HG03558 (cell line): ENCODE data around the gene FAM186B.

Source experiments
- ATAC-seq: cut with Tn5 transposase; IDR thresholded peaks from one replicate; pipeline ENCODE4 v1.9.1; 2021; ENCODE audit warnings: moderate number of reproducible peaks; ENCODE audit not compliant: unreplicated experiment; ENCODE audit errors: extremely low read depth

Gene FAM186B

GRCh38 chr12:49577589-49578315 lies 27.7 kb downstream of the FAM186B start:
- ATAC-seq: no peak

DNA sequence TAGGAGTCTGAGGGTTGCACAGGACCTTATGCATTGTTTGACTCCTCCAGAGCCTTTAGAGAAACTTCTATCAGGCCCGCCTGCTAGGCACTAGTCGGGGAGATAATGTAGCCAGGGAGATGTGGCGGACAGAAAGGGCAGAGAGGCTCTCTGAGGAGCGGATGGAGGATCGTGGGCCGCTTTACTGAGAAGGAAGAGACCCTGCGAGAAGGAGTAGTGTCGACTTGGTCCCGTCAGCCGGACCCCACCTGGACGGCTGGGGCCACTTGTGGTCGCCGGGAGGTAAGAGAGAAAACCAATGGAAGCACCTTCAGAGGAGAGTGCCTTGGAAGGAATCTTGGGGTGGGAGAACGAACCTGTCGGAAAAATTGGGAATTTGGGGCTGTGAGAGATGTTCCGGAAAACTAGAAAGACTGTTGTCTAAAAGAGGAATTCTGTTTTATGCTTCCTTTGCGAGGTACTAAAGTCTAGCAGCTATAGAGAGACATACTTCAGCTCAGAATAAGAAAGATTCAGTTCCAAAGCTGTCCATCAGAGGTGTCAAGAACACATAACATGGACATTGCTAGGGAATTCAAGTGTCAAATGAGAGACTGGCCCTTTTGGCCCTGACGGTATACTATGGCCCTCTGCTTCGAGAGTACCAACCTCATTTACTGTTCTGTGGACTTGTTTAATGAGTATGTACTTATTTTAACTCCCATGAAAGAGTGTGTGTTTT lies 36.8 kb downstream of the FAM186B start:
- ATAC-seq: no peak

DNA sequence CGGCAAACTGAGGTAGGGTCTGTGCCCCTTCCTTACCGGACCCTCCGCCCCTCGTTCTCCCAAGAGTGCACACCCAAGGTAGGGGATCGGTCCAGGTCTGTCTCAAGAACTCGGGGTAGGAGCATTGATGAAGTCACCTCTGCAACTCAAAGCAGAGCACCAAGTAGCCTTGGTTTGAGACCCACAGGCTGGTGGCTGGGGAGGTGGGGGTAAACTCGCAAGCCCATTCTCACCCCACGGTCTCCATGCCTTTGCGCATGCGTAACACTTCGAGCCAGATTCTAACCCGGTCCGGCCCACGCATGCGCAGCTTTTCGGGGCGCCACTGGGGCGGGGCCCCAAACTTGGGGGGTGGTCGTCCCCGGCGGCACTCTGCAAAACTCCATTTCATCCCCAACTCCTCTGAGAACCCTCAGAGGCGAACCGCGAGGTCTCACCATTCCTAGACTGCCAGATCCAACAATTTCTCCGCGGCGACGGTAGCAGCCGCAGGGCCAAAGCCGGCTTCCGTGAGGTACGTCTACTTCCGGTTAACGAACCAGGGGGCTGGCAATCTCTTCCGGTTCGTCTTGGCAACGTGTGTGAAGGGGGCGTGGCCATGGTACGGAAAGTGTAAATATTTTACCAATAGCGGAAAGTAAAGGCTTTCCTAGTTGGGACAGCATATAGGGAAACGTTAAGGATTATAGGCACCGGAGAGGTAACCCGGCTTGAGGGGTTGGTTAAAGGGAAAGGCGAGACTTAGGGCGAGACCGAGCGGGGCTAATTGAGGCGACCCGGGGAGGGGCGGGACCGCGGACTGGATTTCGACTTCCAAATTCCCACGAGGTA lies 37.6 kb downstream of the FAM186B start, which contains the start of gene MCRS1:
TSS of gene MCRS1 (minus strand) at position 532 of the 831 bp plus-strand sequence. CDS start 1,411 bp downstream, outside the sequence.
- peak; percentile 57 for ATAC-seq

DNA sequence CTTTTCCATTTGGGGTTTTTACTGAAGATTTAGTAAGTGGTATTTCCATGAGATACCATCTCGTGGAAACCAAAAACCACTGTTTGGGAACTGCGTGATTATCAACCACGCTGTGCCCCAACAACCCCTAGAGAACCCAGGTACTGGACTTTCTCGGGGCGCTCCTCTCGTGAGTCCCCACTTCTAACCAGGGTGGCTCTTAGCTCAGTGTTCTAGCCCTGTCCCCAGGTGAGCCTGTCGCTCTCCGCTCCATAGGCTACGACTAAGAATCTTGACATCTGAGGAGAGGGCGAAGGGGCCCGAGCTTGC lies 38.2 kb downstream of the FAM186B start:
- ATAC-seq: no peak

DNA sequence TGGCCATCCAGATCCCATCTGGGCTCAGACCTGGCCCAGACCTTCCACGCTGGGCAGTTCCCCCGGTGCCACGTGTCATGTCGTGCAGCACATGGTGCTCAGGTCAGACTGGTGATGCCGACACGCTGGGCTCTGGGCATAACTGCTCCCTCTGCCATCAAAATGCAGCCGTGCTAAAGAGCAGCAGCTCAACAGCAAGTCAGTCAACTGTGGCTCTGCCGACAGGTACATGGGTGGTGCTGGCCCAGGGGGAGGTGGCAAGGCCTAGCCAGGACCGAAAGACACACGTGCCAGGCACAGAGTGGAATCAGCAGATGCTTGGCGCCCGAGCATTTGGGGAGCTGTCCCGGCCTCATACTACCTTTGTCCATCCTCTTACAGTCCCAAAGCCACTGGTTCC lies 39.1 kb downstream of the FAM186B start:
- ATAC-seq: no peak

DNA sequence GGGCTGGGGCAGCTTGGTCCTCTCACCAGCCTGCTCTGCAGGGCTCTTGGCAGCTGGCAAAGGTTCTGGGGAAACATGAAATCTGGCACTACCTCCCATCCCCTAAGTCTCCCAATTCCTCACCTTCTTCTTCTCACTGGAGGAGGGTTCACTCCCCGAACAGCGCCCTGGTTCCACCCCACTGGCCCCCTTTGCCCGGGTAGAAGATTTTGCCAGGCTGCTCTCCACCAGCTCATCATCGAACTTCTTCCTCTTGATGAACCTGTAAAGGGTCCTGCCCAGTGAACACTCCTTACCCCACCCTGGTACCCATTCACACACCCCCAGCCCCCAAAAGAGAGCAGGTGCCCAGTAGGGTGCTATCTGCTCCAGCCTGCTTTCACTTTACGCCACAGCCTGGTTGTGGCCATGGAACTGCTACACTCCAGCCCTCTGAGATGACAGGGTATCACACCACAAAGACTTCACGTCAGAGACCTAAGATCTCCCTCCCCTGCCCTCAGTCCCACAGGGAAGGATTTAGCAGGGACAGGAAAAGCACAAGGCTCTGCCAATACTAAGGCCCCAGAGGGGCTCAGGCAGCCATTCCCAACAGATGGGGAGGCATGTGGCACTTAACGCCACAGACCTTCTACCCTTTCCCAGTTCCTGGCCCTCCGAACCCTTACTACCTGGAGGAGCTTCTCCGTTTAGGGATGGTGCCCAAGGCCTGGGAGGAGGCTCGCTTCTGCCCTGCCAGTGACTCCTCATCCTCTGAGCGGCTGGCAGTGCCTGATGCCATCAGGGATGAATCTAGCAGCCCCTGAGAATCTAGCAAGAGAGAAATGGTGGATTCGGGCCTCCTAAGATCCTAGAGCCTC lies 39.8 kb downstream of the FAM186B start:
- no peak for ATAC-seq

DNA sequence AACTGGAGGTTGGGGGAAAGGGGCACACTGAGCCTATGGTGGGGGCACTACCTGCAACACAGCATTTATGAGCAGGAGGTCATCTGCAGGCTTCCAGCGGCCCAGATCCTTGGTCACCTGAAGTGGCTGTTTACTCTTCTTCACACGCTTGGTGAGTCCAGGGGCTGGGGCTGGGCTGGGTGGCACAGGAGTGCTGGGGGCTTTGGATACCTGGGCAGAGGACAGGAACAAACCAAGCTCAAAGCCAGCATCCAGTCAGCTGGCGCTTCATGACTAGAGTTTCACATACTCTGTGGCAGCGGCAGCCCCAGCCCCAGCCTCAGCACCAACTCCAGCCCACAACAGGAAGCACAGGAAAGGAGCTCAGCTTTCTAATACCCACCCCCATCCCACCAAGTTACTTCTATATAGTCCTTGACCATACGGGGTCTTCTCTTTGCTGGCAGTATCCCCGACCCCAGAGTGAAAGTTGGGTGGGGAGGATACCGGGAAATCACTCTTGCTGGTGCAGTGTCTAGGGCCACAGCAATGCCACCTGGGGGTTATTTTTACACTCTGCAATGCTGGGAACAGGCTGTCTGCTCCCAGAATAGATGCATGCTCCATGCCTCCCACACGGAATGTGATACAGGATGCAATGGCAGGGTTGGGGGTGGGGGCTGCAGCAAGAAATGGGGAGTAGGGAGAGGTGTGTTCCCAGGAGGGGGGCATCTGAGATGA lies 40.6 kb downstream of the FAM186B start:
- ATAC-seq: no peak

GRCh38 chr12:49563951-49564685 lies 41.3 kb downstream of the FAM186B start:
- ATAC-seq: no peak

DNA sequence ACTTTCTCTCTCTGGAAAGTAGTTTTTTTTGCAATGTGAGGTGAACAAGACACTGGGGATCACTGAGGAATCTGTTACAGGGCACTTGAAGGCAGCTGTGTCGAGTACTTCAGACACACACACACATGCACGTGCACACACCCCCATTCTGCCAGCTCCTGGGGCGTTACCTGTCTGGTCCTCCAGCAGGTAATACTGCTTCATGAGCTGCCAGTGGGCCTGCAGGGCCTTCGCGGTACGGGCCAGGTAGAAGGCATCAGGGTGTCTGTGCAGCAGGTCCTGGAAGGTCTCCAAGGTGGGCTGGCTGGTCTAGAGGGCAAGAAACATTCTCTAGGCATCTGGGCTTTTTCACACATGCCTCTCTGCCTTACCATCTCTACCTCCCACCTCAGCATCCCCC lies 42.6 kb downstream of the FAM186B start:
- ATAC-seq: no peak

DNA sequence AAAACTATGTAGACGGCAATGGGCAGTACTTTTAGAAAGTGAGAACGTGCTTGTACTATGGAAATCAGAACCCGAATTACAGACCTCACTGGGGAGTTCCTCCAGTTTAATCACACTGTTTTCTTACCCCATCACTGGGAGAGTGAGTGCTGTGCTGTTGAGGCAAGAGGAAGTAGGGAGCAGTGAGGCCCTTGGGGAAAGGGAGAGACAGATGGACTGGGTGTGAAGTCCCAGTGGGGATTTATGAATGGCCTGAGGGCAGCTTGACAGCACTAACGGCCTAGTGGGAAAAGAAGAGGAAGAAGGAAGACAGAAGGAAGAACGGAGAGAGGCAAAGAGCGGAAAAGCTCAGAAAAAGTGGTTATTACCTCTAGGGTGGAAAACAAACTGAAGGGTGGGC lies 43.2 kb downstream of the FAM186B start:
- no peak for ATAC-seq

DNA sequence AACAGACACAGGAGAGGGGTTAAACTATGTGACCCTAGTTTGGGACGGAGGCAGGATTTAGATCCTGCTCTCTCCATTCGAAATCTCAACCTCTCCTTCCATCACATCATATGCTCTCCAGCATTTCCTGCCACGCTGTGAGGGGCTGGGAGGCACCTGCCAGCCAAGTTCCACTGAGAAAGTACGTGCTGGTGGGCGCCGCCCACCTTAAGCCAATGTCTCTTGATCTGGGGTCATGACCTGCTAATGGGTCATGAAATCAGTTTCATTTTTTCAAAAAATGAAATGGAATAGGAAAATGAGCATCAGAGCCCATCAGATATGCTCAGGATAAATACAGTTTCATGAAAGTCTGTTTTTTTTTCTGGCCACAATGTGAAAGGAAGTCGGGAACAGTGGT lies 44.7 kb downstream of the FAM186B start:
- no peak for ATAC-seq

DNA sequence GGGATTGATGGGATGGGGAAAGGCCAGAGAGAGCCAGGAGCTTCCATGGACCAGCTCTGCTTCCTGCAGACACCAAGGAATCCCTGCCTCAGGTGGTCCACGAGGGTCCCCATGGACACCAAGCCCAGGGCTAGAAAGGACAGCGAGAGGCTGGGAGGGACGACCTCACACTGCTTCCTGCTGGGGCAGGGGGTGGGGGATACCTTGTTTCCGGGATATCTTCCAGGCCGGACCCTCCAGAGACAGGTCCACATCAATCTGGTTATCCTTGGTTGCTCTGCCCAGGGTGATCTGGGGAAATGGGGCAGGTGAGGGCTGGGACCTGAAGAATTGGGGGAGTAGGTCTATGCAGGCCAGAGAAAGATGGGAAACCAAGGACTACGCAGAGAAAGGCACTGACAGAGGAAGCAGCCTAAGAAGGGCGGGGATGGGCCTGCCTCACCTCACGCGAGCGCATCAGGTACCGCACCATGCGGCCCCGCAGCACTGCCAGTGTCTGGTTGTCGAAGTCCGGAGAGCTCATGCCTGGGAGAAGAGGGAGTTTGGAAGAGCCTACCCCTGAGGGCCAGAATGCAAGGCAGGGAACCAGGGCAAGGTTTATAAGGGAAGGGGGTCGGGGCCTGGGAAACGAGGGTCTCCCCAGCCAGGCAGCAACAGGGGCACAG lies 46.3 kb downstream of the FAM186B start:
- ATAC-seq: no peak

DNA sequence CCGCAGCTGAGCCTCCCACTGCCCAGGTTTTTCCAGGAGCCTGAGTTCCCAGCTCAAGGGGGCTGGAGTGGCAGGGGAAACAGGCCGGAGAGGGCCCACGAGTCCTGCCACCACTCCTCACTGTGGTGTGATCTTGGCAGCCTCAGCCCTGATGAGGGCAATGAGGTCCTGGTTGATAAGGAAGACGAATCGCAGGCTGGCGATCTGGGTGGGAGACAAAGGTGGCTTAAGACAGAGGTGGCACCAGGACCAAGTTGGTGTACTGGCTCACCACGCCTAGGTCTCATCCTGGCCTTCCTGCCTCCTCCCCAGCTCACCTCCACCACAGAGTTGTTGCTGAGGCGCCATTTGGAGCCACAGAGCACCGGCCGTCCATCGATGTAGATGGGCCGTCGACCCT lies 46.9 kb downstream of the FAM186B start:
- ATAC-seq: no peak

GRCh38 chr12:49557917-49558215 lies 47.6 kb downstream of the FAM186B start:
- no peak for ATAC-seq

- ATAC-seq: no peak
Observed at GRCh38 chr12:49557187-49557916, 48.1 kb downstream of the FAM186B start.

DNA sequence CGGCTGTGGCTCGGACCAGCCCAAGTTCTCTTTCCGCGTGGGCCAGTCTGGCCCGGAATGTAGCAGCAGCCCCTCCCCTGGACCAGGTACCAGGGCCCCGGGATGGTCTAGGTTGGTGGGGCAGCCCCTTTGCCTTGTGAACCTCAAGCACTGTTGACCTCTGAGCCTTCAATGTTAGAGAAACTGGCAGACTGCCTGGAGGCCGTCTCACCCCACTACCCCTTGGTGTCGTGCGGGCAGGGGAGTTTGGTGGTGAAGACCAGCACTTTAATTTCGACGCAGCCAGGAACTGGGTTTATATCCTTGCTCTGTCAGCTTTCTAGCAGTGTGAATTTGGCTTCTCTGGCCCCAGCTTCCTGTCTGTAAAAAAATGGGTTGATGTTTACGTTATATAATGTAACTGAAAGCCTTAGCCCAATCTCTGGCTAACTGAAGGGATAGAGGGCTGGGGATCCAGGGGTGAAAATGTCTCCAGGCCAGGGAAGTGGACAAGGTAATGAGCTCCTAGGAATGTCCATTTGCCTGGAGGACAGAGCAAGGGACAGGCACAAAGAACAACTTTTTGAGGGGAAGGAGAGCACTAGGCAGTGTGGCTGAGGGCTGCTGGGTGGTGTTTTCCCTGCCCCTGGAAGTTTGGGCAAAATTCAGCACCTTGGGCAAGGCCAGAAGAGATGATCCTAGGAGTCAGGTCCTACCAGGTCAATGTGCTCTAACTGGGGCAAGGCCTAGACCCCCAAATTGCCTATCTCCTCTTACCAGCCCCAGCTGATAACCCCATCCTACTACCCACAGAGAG lies 48.9 kb downstream of the FAM186B start:
- ATAC-seq: no peak
